HG02571 (cell line): ENCODE data around the gene CCDC92.

Experiments used
- ATAC-seq: cut with Tn5 transposase; IDR thresholded peaks from one replicate; pipeline ENCODE4 v1.9.1; 2021; ENCODE audit warnings: mild to moderate bottlenecking, moderate library complexity; ENCODE audit not compliant: unreplicated experiment

The CCDC92 gene

GRCh38 chr12:123979566-123979965, 6.9 kb upstream of the CCDC92 start:
- ATAC-seq: no peak

GRCh38 chr12:123976227-123976826, 3.7 kb upstream of the CCDC92 start:
- ATAC-seq: no peak

GRCh38 chr12:123973552-123974341, 1.1 kb upstream of the CCDC92 start:
- peak; percentile 5 for ATAC-seq

- peak; percentile 3 for ATAC-seq
Measured at GRCh38 chr12:123971770-123972456, 718 bp downstream of the CCDC92 start.

- ATAC-seq: no peak
Measured at GRCh38 chr12:123971449-123971769, 1.2 kb downstream of the CCDC92 start.

- no peak for ATAC-seq
Measured at GRCh38 chr12:123967121-123967586, 5.5 kb downstream of the CCDC92 start.

GRCh38 chr12:123966596-123966995, 6.0 kb downstream of the CCDC92 start:
- ATAC-seq: no peak

- ATAC-seq: no peak
Measured at GRCh38 chr12:123965382-123965781, 7.2 kb downstream of the CCDC92 start.

GRCh38 chr12:123963821-123964220, 8.8 kb downstream of the CCDC92 start:
- ATAC-seq: no peak

GRCh38 chr12:123962513-123962912, 10.1 kb downstream of the CCDC92 start:
- no peak for ATAC-seq

- no peak for ATAC-seq
Measured at GRCh38 chr12:123961585-123962345, 10.9 kb downstream of the CCDC92 start.

- ATAC-seq: no peak
Measured at GRCh38 chr12:123960856-123961255, 11.8 kb downstream of the CCDC92 start.

- no peak for ATAC-seq
Measured at GRCh38 chr12:123960029-123960735, 12.4 kb downstream of the CCDC92 start.

- ATAC-seq: no peak
Measured at GRCh38 chr12:123958876-123959275, 13.8 kb downstream of the CCDC92 start.

- ATAC-seq: no peak
Measured at GRCh38 chr12:123958462-123958861, 14.2 kb downstream of the CCDC92 start.

- no peak for ATAC-seq
Measured at GRCh38 chr12:123957196-123957595, 15.4 kb downstream of the CCDC92 start.

- ATAC-seq: no peak
Measured at GRCh38 chr12:123956249-123956648, 16.4 kb downstream of the CCDC92 start.

GRCh38 chr12:123954647-123955350, 17.8 kb downstream of the CCDC92 start:
- no peak for ATAC-seq

GRCh38 chr12:123952037-123952436, 20.6 kb downstream of the CCDC92 start:
- no peak for ATAC-seq

- ATAC-seq: no peak
Measured at GRCh38 chr12:123951467-123951866, 21.2 kb downstream of the CCDC92 start.
